Measurements from ENCODE around the gene MX1.

DNA sequence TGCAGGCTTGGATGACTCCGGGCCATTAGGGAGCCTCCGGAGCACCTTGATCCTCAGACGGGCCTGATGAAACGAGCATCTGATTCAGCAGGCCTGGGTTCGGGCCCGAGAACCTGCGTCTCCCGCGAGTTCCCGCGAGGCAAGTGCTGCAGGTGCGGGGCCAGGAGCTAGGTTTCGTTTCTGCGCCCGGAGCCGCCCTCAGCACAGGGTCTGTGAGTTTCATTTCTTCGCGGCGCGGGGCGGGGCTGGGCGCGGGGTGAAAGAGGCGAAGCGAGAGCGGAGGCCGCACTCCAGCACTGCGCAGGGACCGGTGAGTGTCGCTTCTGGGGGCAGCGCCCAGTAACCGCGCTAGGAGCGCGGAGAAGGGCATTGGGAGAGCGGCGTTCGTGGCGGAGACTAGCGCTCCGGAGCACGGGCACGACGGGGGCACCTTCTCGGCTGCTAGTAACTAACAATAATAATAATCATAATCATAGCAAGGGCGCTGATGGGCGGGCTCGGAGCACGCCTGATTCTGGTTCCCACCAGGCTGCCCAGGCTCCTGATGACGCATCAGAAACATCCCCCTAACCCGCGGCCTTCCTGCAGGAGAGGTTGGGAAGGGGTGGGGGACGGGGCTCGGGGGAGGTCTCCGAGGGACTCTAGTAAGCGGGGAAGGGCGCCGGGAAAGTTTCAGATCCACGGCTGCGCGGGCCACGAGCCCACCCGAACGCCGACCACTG lies at the start of gene MX1:
- TF ChIP-seq, protein P1, sequence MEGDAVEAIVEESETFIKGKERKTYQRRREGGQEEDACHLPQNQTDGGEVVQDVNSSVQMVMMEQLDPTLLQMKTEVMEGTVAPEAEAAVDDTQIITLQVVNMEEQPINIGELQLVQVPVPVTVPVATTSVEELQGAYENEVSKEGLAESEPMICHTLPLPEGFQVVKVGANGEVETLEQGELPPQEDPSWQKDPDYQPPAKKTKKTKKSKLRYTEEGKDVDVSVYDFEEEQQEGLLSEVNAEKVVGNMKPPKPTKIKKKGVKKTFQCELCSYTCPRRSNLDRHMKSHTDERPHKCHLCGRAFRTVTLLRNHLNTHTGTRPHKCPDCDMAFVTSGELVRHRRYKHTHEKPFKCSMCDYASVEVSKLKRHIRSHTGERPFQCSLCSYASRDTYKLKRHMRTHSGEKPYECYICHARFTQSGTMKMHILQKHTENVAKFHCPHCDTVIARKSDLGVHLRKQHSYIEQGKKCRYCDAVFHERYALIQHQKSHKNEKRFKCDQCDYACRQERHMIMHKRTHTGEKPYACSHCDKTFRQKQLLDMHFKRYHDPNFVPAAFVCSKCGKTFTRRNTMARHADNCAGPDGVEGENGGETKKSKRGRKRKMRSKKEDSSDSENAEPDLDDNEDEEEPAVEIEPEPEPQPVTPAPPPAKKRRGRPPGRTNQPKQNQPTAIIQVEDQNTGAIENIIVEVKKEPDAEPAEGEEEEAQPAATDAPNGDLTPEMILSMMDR (IDR thresholded peaks at IDR 0.05; ENCODE audit: low read depth, low read length, missing input control): no peak
- TF ChIP-seq RAD21 (IDR thresholded peaks at IDR 0.05) (peak in 1 of 2 donors; percentile 47), EGR1 (IDR thresholded peaks at IDR 0.05; ENCODE audit: low read depth in 2 of 2) (no peak), GABPA (IDR thresholded peaks at IDR 0.05 in 1 of 2, conservative IDR thresholded peaks at IDR 0.05 in 1 of 2) (no peak), RXRA (IDR thresholded peaks at IDR 0.05) (peak in 1 of 2 donors; percentile 8), NR2F2 (IDR thresholded peaks at IDR 0.05) (no peak), HNF4G (IDR thresholded peaks at IDR 0.05) (no peak), YY1 (IDR thresholded peaks at IDR 0.05) (peak; percentile 58), JUND (IDR thresholded peaks at IDR 0.05) (no peak), TAF1 (conservative IDR thresholded peaks at IDR 0.05) (peak; percentile 93), SP1 (IDR thresholded peaks at IDR 0.05) (no peak)
- TF ChIP-seq, protein P2, sequence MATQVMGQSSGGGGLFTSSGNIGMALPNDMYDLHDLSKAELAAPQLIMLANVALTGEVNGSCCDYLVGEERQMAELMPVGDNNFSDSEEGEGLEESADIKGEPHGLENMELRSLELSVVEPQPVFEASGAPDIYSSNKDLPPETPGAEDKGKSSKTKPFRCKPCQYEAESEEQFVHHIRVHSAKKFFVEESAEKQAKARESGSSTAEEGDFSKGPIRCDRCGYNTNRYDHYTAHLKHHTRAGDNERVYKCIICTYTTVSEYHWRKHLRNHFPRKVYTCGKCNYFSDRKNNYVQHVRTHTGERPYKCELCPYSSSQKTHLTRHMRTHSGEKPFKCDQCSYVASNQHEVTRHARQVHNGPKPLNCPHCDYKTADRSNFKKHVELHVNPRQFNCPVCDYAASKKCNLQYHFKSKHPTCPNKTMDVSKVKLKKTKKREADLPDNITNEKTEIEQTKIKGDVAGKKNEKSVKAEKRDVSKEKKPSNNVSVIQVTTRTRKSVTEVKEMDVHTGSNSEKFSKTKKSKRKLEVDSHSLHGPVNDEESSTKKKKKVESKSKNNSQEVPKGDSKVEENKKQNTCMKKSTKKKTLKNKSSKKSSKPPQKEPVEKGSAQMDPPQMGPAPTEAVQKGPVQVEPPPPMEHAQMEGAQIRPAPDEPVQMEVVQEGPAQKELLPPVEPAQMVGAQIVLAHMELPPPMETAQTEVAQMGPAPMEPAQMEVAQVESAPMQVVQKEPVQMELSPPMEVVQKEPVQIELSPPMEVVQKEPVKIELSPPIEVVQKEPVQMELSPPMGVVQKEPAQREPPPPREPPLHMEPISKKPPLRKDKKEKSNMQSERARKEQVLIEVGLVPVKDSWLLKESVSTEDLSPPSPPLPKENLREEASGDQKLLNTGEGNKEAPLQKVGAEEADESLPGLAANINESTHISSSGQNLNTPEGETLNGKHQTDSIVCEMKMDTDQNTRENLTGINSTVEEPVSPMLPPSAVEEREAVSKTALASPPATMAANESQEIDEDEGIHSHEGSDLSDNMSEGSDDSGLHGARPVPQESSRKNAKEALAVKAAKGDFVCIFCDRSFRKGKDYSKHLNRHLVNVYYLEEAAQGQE (IDR thresholded peaks at IDR 0.05): peak; percentile 87
- TF ChIP-seq, protein P3, sequence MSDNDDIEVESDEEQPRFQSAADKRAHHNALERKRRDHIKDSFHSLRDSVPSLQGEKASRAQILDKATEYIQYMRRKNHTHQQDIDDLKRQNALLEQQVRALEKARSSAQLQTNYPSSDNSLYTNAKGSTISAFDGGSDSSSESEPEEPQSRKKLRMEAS (IDR thresholded peaks at IDR 0.05): no peak
